RWPE1 (cell line): ENCODE data around the gene USP47.

ENCODE experiments used
- CTCF ChIA-PET: fragments of 350-600 bp; sonication (Branson Sonifier 250); formaldehyde crosslinking; extraction: SDS; loops from one replicate; lab custom pipeline; 2021; lab: Yijun Ruan, JAX
- POLR2A ChIA-PET: fragments of 400-600 bp; formaldehyde crosslinking; extraction: SDS; loops from one replicate; lab custom pipeline; 2020; ENCODE audit warnings: antibody characterized with exemption; ENCODE audit not compliant: low non-redundant PET; lab: Yijun Ruan, JAX
- DNase-seq: peaks from one replicate; pipeline ENCODE4 v3.0.0; 2012; ENCODE audit warnings: low spot score
- H3K27ac ChIP-seq: fragments of 450-650 bp; 2 replicates; pipeline ENCODE4 v1.5.1; 2017
- CTCF ChIP-seq: fragments of 450-650 bp; conservative IDR thresholded peaks from 2 replicates; pipeline ENCODE4 v1.5.1; 2017; ENCODE audit warnings: low read depth, mild to moderate bottlenecking

The USP47 gene

GRCh38 chr11:11841723-11842420, at the start of gene USP47:
Gene USP47 (plus strand): TSS chr11:11841972. CDS start chr11:11842186, 214 bp downstream.
- DNase-seq = peak; percentile 74
- ChIA-PET CTCF (interaction anchor here (0.5 to 1.2 kb wide), 6 partner anchors 12 to 908 kb away, joined by 3 to 4 read pairs (median 3); no protein-coding TSS in a partner anchor), POLR2A (no interaction called here)
- H3K27ac ChIP-seq = peak within 1 kb of the TSS; percentile 94
- TF ChIP-seq CTCF = peak; percentile 58

GRCh38 chr11:11793073-11793472, 48.7 kb upstream of the USP47 start:
- no peak overlapping the region for H3K27ac ChIP-seq
- ChIA-PET CTCF (no interaction called here), POLR2A (no interaction called here)
- DNase-seq = no peak
- no peak for TF ChIP-seq CTCF

GRCh38 chr11:11798586-11799438, 43.0 kb upstream of the USP47 start:
- DNase-seq = peak; percentile 72
- POLR2A ChIA-PET = no interaction called here
- CTCF ChIA-PET = interaction anchor here (0.5 to 1.2 kb wide), 10 partner anchors 10 to 761 kb away, joined by 3 to 5 read pairs (median 4); no protein-coding TSS in a partner anchor
- peak; percentile 83 for TF ChIP-seq CTCF
- no peak overlapping the region for H3K27ac ChIP-seq

- no peak overlapping the region for H3K27ac ChIP-seq
- ChIA-PET CTCF (no interaction called here), POLR2A (no interaction called here)
- TF ChIP-seq CTCF = no peak
- DNase-seq = no peak
These were observed 36.5 kb upstream of the USP47 start for GRCh38 chr11:11805228-11805627.

GRCh38 chr11:11806074-11806473, 35.7 kb upstream of the USP47 start:
- H3K27ac ChIP-seq = no peak overlapping the region
- no peak for DNase-seq
- CTCF ChIA-PET = no interaction called here
- no peak for TF ChIP-seq CTCF
- POLR2A ChIA-PET = no interaction called here

GRCh38 chr11:11806586-11806985, 35.2 kb upstream of the USP47 start:
- POLR2A ChIA-PET = no interaction called here
- CTCF ChIA-PET = no interaction called here
- no peak for TF ChIP-seq CTCF
- no peak for DNase-seq
- no peak overlapping the region for H3K27ac ChIP-seq
